ENCODE data around the gene NUFIP2.

GRCh38 chr17:29247219-29247618 is 46.7 kb downstream of the NUFIP2 start:
- no peak for TF ChIP-seq CTCF (conservative IDR thresholded peaks at IDR 0.05)
- no peak for TF ChIP-seq ZFX (IDR thresholded peaks at IDR 0.05)
